H1 (cell line): Measurements from ENCODE around the gene RPS6KB2. TPM values are rescaled to one million over a fixed set of nuclear protein-coding genes. Genes with fewer than 3 reads are reported as not detected.

ENCODE experiments used
- CTCF ChIA-PET: fragments of 300-600 bp; sonication (Branson Sonifier 250); formaldehyde crosslinking; loops from one replicate; lab custom pipeline; 2021; ENCODE audit not compliant: partially characterized antibody; lab: Charles Lee
- POLR2A ChIA-PET: fragments of 300-600 bp; sonication (Branson Sonifier 250); formaldehyde crosslinking; loops from one replicate; lab custom pipeline; 2021; ENCODE audit warnings: inconsistent platforms; ENCODE audit not compliant: partially characterized antibody; lab: Charles Lee
- DNase-seq, 2 experiments: peaks; one replicate each; pipeline versions ENCODE4 v3.0.0 to v3.0.0-alpha.2; 2010 to 2022; ENCODE audit warnings: low spot score in 2 of 2, low read depth in 1 of 2, mixed read lengths in 1 of 2
- FAIRE-seq: peaks from 2 replicates; lab custom pipeline; 2011; peaks lifted over from hg19 to GRCh38; lab: Jason Lieb, UNC
- H2AFZ ChIP-seq: 2 replicates; pipeline ENCODE4 v1.8.1; 2012; ENCODE audit warnings: low read length, inconsistent platforms
- H2AK5ac ChIP-seq: 2 replicates; pipeline ENCODE4 v1.6.1; 2013; ENCODE audit warnings: low read depth, low read length
- H2BK120ac ChIP-seq: replicated peaks from 2 replicates; pipeline ENCODE3; 2013; ENCODE audit warnings: low read depth, low read length, inconsistent platforms
- H2BK12ac ChIP-seq: 2 replicates; pipeline ENCODE4 v1.6.1; 2013; ENCODE audit warnings: low read depth, low read length
- H2BK15ac ChIP-seq: 2 replicates; pipeline ENCODE4 v1.6.1; 2013; ENCODE audit warnings: low read length
- H2BK20ac ChIP-seq: 2 replicates; pipeline ENCODE4 v1.6.1; 2013; ENCODE audit warnings: low read length
- H2BK5ac ChIP-seq: 2 replicates; pipeline ENCODE4 v1.6.1; 2013; ENCODE audit warnings: low read depth, low read length
- H3K14ac ChIP-seq: 2 replicates; pipeline ENCODE4 v1.6.1; 2013; ENCODE audit warnings: inconsistent platforms; ENCODE audit not compliant: insufficient read length
- H3K18ac ChIP-seq: 2 replicates; pipeline ENCODE4 v1.6.1; 2013; ENCODE audit warnings: low read length; ENCODE audit errors: extremely low read depth
- H3K23ac ChIP-seq: 2 replicates; pipeline ENCODE4 v1.6.1; 2013; ENCODE audit warnings: inconsistent platforms; ENCODE audit not compliant: insufficient read length
- H3K23me2 ChIP-seq: 2 replicates; pipeline ENCODE4 v1.6.1; 2013; ENCODE audit warnings: low read depth, low read length
- H3K27ac ChIP-seq: 2 replicates; pipeline ENCODE4 v1.6.1; 2011; ENCODE audit warnings: low read depth, low read length, inconsistent platforms
- H3K27me3 ChIP-seq, 4 experiments: replicated peaks in 1 of 4; 1 replicate in 1 of 4; 2 replicates in 3 of 4; pipeline versions ENCODE4 v1.6.1 to v1.8.1; 2011 to 2013; ENCODE audit warnings: low read length in 3 of 4, mild to moderate bottlenecking in 3 of 4, inconsistent platforms in 2 of 4, mixed read lengths in 2 of 4, moderate library complexity in 1 of 4; ENCODE audit not compliant: control insufficient read depth in 3 of 4, insufficient read depth in 3 of 4; ENCODE audit errors: extremely low read depth in 1 of 4
- H3K36me3 ChIP-seq, 4 experiments: 2 replicates each; pipeline versions ENCODE4 v1.6.1 to v1.8.1; 2011 to 2013; ENCODE audit warnings: mild to moderate bottlenecking in 4 of 4, low read length in 3 of 4, moderate library complexity in 2 of 4, control low read depth in 1 of 4, inconsistent platforms in 1 of 4; ENCODE audit not compliant: insufficient read depth in 4 of 4, control insufficient read depth in 2 of 4
- H3K4ac ChIP-seq: replicated peaks from 2 replicates; pipeline ENCODE3; 2013; ENCODE audit warnings: low read length, low read depth, mixed read lengths, inconsistent platforms; ENCODE audit not compliant: insufficient read length
- H3K4me1 ChIP-seq, 4 experiments: replicated peaks in 1 of 4; 1 replicate in 1 of 4; 2 replicates in 3 of 4; pipeline versions ENCODE4 v1.6.1 to v1.8.1; 2011 to 2013; ENCODE audit warnings: low read length in 3 of 4, inconsistent platforms in 2 of 4, mixed read lengths in 1 of 4; ENCODE audit not compliant: insufficient read depth in 4 of 4, control insufficient read depth in 3 of 4
- H3K4me2 ChIP-seq, 2 experiments: 2 replicates each; pipeline versions ENCODE4 v1.6.1 to v1.8.1; 2011 to 2013; ENCODE audit warnings: low read depth in 2 of 2, low read length in 2 of 2, control low read depth in 1 of 2, inconsistent platforms in 1 of 2, mild to moderate bottlenecking in 1 of 2; ENCODE audit not compliant: insufficient read depth in 1 of 2
- H3K4me3 ChIP-seq, 4 experiments: fragments of 200-600, 300-600 bp in 1 of 4; sonication (generic), shearing (Covaris generic), sonication (Bioruptor Twin) in 1 of 4; 2 replicates each; pipeline versions ENCODE4 v1.5.1 to v1.8.1; 2011 to 2016; ENCODE audit warnings: low read length in 4 of 4, low read depth in 3 of 4, control low read depth in 2 of 4, inconsistent platforms in 2 of 4, mild to moderate bottlenecking in 2 of 4, mixed read lengths in 1 of 4, moderate library complexity in 1 of 4; ENCODE audit not compliant: insufficient read depth in 2 of 4; ENCODE audit errors: extremely low read depth in 1 of 4
- H3K56ac ChIP-seq: replicated peaks from 2 replicates; pipeline ENCODE3; 2013; ENCODE audit warnings: low read depth, mild to moderate bottlenecking, mixed read lengths, low read length, inconsistent platforms; ENCODE audit not compliant: insufficient read length
- H3K79me1 ChIP-seq: 2 replicates; pipeline ENCODE4 v1.6.1; 2013; ENCODE audit warnings: low read depth, low read length, control low read depth
- H3K79me2 ChIP-seq, 2 experiments: 2 replicates each; pipeline versions ENCODE4 v1.6.1 to v1.8.1; 2012 to 2013; ENCODE audit warnings: low read length in 2 of 2, mild to moderate bottlenecking in 2 of 2, inconsistent platforms in 1 of 2; ENCODE audit not compliant: insufficient read depth in 2 of 2, control insufficient read depth in 1 of 2
- H3K9ac ChIP-seq, 4 experiments: replicated peaks in 1 of 4; 1 replicate in 1 of 4; 2 replicates in 3 of 4; pipeline versions ENCODE4 v1.6.1 to v1.8.1; 2011 to 2013; ENCODE audit warnings: low read depth in 3 of 4, low read length in 3 of 4, control low read depth in 2 of 4, mild to moderate bottlenecking in 2 of 4, moderate library complexity in 2 of 4, inconsistent platforms in 1 of 4; ENCODE audit errors: extremely low read depth in 1 of 4
- H3K9me3 ChIP-seq, 2 experiments: 2 replicates each; pipeline versions ENCODE4 v1.6.1 to v1.8.1; 2012 to 2013; ENCODE audit warnings: mild to moderate bottlenecking in 2 of 2, moderate library complexity in 2 of 2, control low read depth in 1 of 2, inconsistent platforms in 1 of 2, low read depth in 1 of 2, low read length in 1 of 2, mixed read lengths in 1 of 2; ENCODE audit not compliant: insufficient read depth in 2 of 2
- H4K20me1 ChIP-seq, 2 experiments: replicated peaks in 1 of 2; 2 replicates each; pipeline versions ENCODE3 to v1.8.1; 2011 to 2013; ENCODE audit warnings: inconsistent platforms in 2 of 2, low read length in 2 of 2, mild to moderate bottlenecking in 1 of 2; ENCODE audit not compliant: insufficient read depth in 2 of 2, control insufficient read depth in 1 of 2
- H4K5ac ChIP-seq: 2 replicates; pipeline ENCODE4 v1.6.1; 2013; ENCODE audit warnings: low read length, low read depth, mixed read lengths, inconsistent platforms; ENCODE audit not compliant: insufficient read length
- H4K8ac ChIP-seq: 2 replicates; pipeline ENCODE4 v1.8.0; 2013; ENCODE audit warnings: mild to moderate bottlenecking, moderate library complexity, low read length, inconsistent platforms; ENCODE audit not compliant: insufficient read depth; ENCODE audit errors: extremely low read depth
- H4K91ac ChIP-seq: replicated peaks from 2 replicates; pipeline ENCODE3; 2013; ENCODE audit warnings: low read length, mixed read lengths, inconsistent platforms; ENCODE audit not compliant: insufficient read length
- ASH2L ChIP-seq: fragments of 200-600, 300-600 bp; sonication (generic); IDR thresholded peaks from one replicate; pipeline ENCODE4 v1.7.1; 2017; ENCODE audit warnings: low read length
- BACH1 ChIP-seq: IDR thresholded peaks from 2 replicates; pipeline ENCODE4 v1.6.1; 2012; ENCODE audit warnings: low read length, improper control_type of control experiment
- CEBPB ChIP-seq: IDR thresholded peaks from 2 replicates; pipeline ENCODE4 v1.6.1; 2012; ENCODE audit warnings: low read depth, low read length
- CTCF ChIP-seq, 3 experiments: IDR thresholded peaks; 1 replicate in 2 of 3; 2 replicates in 1 of 3; pipeline versions ENCODE4 v1.5.1 to v1.6.1; 2011; ENCODE audit warnings: low read length in 3 of 3, mild to moderate bottlenecking in 3 of 3, inconsistent platforms in 2 of 3, low read depth in 1 of 3, moderate library complexity in 1 of 3; ENCODE audit not compliant: insufficient read depth in 1 of 3; ENCODE audit errors: control extremely low read depth in 1 of 3
- GABPA ChIP-seq: IDR thresholded peaks from 2 replicates; pipeline ENCODE4 v1.6.1; 2011; ENCODE audit warnings: mild to moderate bottlenecking, low read length, moderate library complexity, borderline replicate concordance; ENCODE audit not compliant: insufficient read depth
- HDAC6 ChIP-seq: IDR thresholded peaks from one replicate; pipeline ENCODE4 v1.7.1; 2012; ENCODE audit warnings: low read depth, mild to moderate bottlenecking, inconsistent platforms, low read length, moderate library complexity
- JUN ChIP-seq: IDR thresholded peaks from 2 replicates; pipeline ENCODE4 v1.6.1; 2011; ENCODE audit warnings: low read depth, mild to moderate bottlenecking, improper control_type of control experiment, low read length
- NANOG ChIP-seq: IDR thresholded peaks from 2 replicates; pipeline ENCODE4 v1.6.1; 2011; ENCODE audit warnings: low read length, low read depth, mild to moderate bottlenecking, inconsistent platforms; ENCODE audit not compliant: insufficient read depth, poor library complexity, severe bottlenecking
- NRF1 ChIP-seq: IDR thresholded peaks from 2 replicates; pipeline ENCODE4 v1.6.1; 2011; ENCODE audit warnings: mild to moderate bottlenecking, low read depth, low read length, improper control_type of control experiment
- SIRT6 ChIP-seq: IDR thresholded peaks from one replicate; pipeline ENCODE4 v1.7.1; 2012; ENCODE audit warnings: low read length, inconsistent platforms
- SIX5 ChIP-seq: IDR thresholded peaks from 2 replicates; pipeline ENCODE4 v1.6.1; 2011; ENCODE audit warnings: mild to moderate bottlenecking, low read depth, low read length
- WGBS, 2 experiments: shearing (Covaris generic) in 1 of 2; methylation state at CpG; one replicate each; pipeline versions ENCODE4 v1.1.6 to v1.1.7; 2013 to 2015; ENCODE audit warnings: low lambda C conversion rate in 2 of 2, mixed read lengths in 2 of 2, inconsistent platforms in 1 of 2, low coverage in 1 of 2, missing lambda C conversion rate in 1 of 2; ENCODE audit not compliant: insufficient replicate concordance in 2 of 2, insufficient coverage in 1 of 2, insufficient read length in 1 of 2; ENCODE audit errors: extremely low coverage in 1 of 2, missing lambda C conversion rate in 1 of 2; 5-methylcytosine and 5-hydroxymethylcytosine counted together
- polyA plus RNA-seq, 7 experiments: library from polyadenylated mRNA; depleted of rRNA in 3 of 7; stranded (reverse) in 5 of 7; unstranded in 2 of 7; fragments of >200 nt in 5 of 7; fragments of 200-250 nt in 2 of 7; gene quantifications; 1 replicate in 5 of 7; 2 replicates in 1 of 7; 4 replicates in 1 of 7; pipeline versions ENCODE4 v1.2.1 to v1.2.3, GENCODE V29; 2011 to 2013; ENCODE audit warnings: missing spikeins in 2 of 7, mixed read lengths in 2 of 7
- total RNA-seq: library from RNA; stranded (reverse); fragmentation: NEBNext Ultra II Directional; extraction: Animal tissue kit (Norgen Biotek cat#: 25700); gene quantifications from 2 replicates; pipeline ENCODE4 v1.2.1, GENCODE V29; 2021

Gene RPS6KB2
- total and polyA plus RNA-seq, 2 of the 8 experiments (the other 6 are each of a cell fraction or from before 2014, with no cell fraction given), result 41.0 to 47.1 TPM

GRCh38 chr11:67456068-67456705 lies 27.9 kb downstream of the RPS6KB2 start:
- Histone ChIP-seq H2BK20ac (no peak overlapping the region), H3K27me3 (no peaks in the 10 kb centered on the region), H3K9ac (no peak overlapping the region), H3K23me2 (no peaks in the 10 kb centered on the region), H3K18ac (no peak overlapping the region), H3K23ac (no peak overlapping the region), H4K5ac (no peak overlapping the region), H3K4me3 (no peak overlapping the region), H2BK120ac (no peak overlapping the region), H4K8ac (peak overlapping the region; percentile 36; the same call in 1 of the 2 replicates), H3K4me2 (no peak overlapping the region), H3K14ac (no peak overlapping the region), H2AK5ac (no peak overlapping the region), H2BK15ac (no peak overlapping the region), H4K91ac (no peak overlapping the region), H3K27ac (no peak overlapping the region), H2BK5ac (no peak overlapping the region), H3K36me3 (no peaks in the 10 kb centered on the region), H2BK12ac (no peak overlapping the region), H3K4me1 (no peaks in the 10 kb centered on the region), H3K56ac (no peak overlapping the region), H2AFZ (no peak overlapping the region), H4K20me1 (no peaks in the 10 kb centered on the region), H3K9me3 (no peaks in the 10 kb centered on the region), H3K79me2 (no peaks in the 10 kb centered on the region), H3K79me1 (no peaks in the 10 kb centered on the region), H3K4ac (no peak overlapping the region)
- WGBS, 2 experiments, result 89% methylated on average over 23 of the region's 25 CpGs; no CpG with 5 or more reads in 1 of the 2 experiments
- FAIRE-seq (no peak), DNase-seq (no peak)
- POLR2A ChIA-PET, result interaction anchor here (0.5 to 4.3 kb wide), 8 partner anchors 10 to 425 kb away, joined by 3 to 27 read pairs (median 3); partner anchors contain the start of genes PTPRCAP and RPS6KB2
- CTCF ChIA-PET, result interaction anchor here (1.0 to 2.7 kb wide), 3 partner anchors 18 to 105 kb away, joined by 3 to 10 read pairs (median 3); partner anchors contain the start of gene PTPRCAP
- TF ChIP-seq SIRT6, result no peak
- no peak for TF ChIP-seq NANOG
- no peak for TF ChIP-seq CEBPB
- TF ChIP-seq CTCF (IDR thresholded peaks at IDR 0.05; ENCODE audit: control extremely low read depth in 1 of 3, insufficient read depth in 1 of 3, low read depth in 1 of 3, low read length in 3 of 3), result no peak
- no peak for TF ChIP-seq HDAC6
- TF ChIP-seq NRF1, result no peak
- no peak for TF ChIP-seq JUN
- TF ChIP-seq SIX5, result no peak
- TF ChIP-seq BACH1, result no peak
- TF ChIP-seq GABPA, result no peak
- TF ChIP-seq ASH2L, result no peak
